Measurements from ENCODE around the gene FOXS1. TPM values are rescaled to one million over a fixed set of nuclear protein-coding genes. Genes with fewer than 3 reads are reported as not detected.
"Not testable (repeated sequence)": the region's sequence is repeated elsewhere in the genome, so short reads cannot be mapped to it uniquely, and the experiment has no call there.

FOXS1 gene
- total RNA-seq, 1 donor from 2014 or later, result 0.82 TPM

- FAIRE-seq, result no peak
- no peak for DNase-seq (ENCODE audit: low spot score in 2 of 2)
Measured at GRCh38 chr20:31840906-31841816, 4.2 kb downstream of the FOXS1 start.

DNA sequence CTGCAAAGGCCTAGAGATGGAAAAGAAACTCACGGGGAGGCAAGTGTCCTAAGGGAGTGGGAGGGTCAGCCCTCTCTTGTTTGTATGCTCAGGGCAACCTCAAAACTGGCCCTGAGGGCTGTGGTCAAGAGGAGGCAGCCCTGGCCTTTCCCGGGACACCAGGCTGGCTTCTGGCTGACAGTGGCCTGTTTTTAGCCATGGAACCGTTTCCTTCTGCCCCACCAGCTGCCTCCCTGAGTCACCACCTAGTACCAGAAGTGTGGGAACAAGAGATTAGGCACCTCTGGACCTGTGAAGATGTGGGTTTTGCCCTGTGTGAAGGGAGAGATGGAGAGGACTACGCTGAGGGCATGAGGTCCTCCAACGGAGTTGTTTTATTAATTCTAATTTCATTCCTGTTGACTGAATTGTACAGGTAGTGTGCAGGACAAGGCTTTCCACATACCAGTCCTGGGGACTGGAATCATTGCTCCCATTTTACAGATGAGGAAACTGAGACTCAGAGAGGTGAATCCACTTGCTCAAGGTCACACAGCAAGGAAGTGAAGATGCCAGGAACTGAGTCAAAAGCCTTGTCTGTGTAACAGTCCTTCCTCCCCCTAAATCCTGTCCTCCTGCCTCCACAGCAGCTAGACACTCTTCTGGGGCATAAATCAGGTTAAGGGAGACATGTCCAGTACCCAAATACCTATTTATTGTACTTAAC, 5.5 kb downstream of the FOXS1 start:
- DNase-seq (ENCODE audit: low spot score in 2 of 2) (no peak), FAIRE-seq (no peak)

- FAIRE-seq, result no peak
- DNase-seq (ENCODE audit: low spot score in 2 of 2), result no peak
Measured at GRCh38 chr20:31838646-31839292, 6.6 kb downstream of the FOXS1 start.

DNA sequence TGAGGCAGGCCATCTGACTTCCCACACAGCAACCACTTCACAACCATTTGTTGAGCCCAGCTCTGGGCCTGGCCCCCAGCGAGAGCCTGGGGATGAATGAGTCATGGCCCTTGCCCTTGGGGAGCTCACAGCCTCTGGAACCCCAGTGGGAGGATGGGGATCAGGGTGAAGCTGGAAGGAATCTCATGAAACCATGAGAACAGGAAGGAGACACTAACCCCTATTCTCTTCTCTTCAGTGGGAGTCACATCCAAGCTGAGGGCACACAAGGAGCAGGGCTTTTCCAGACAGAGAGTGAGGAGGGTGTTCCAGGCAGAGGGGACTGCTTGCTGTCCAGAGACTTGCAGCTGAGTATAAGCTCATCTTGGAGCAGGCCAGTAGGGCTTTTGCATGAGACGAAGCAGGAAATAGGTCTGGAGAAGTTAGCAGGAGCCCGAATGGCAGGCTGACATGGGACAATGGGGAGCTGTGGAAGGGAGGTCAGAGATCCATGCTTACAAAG, 7.5 kb downstream of the FOXS1 start:
- FAIRE-seq (no peak), DNase-seq (ENCODE audit: low spot score in 2 of 2) (no peak)

DNA sequence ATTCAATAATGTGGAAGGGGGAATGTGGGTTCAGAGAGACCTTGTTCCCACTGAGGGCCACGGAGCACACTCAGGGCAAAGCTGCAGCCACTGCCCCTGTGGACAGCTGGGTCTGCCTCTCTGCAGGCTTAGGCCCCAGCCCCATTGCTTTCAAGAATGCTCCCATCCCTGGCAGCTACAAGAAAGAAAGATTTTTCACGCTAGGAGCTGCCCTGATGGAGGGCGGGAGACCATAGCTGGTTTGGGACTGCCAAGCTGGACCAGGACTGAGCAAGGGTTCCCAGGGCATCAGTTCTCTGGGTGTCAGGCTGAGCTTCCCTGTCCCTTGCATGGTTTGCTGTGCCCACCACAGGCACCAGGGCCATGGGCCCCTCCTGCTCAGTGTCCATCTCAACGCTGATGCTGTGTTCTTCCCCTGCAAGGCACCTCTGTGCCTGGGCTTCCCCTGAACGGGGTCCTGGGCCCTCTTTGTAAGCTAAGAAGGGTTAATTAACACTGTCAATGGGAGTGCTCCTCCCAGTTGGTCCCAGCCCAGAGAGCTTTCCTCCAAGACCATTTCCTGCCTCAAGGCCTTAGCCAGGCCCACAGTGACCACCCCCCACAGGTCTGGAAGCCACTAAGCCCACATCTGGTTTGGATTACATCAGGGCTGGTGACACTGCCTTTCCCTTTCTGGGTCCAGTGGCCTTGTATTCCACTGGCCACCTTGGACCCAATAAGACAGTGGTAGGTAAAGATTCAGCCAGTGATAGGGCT, 8.4 kb downstream of the FOXS1 start:
- FAIRE-seq (no peak), DNase-seq (ENCODE audit: low spot score in 2 of 2) (no peak)

DNA sequence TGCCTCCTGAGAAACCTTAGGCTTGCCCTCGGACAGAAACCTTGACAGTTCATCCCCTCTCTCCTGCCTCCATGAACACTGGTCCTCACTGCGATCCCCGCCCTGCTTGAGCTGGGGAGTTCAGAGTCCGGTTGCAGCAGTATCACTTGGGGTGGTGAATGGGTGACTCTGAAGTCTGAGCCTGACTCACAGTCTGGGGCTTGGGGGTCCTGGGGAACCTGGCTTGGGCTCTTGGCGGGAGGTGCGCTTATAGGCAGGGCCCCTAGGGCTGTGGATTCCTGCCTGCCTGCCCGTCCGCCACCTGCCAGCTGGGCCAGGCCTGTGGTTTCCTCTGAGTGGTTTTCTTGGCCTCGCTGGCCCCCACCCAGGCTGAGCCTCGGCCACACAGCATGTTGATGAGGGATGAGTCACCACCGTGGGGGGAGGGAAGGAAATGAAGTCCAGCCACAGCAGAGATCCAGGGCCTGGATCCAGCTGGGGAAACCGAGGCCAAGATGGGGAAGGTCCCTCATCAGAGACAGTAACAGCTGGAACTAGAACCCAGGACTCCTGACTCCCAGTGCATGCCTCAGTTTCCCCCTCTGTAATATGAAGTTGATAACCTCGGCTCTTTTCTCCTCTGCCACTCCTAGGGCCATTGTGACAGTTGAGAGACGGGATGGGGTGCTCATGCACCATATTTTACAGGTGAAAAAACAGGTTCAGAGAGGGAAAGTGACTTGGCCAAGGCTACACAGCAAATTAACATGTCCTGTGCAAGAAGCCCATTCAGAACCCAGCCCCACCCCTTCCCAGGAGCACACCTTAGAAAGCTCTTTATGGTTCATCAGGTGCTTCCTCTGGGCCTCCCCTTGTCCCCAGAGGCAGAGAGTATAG, 9.2 kb downstream of the FOXS1 start:
- DNase-seq (ENCODE audit: low spot score in 2 of 2), result peak; percentile 55 to 83

DNA sequence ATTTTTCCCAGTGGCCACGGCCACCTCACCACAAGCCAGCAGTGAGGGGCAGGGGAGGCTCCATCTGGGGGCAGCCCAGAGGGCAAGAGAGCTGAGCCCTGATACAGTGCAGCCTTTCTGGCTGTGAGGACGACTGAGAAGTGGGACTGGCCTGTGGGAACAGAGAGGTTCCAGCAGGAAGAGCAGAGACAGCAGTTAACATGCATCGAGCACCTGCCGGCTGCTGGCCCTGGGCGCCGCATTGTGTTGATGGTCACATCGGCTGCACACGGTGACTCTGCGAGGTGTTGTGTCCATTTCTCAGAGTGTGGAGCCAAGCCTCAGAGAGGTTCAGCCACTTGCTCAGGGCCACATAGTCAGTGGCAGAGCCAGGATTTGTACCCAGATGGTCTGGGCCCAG, 9.8 kb downstream of the FOXS1 start:
- DNase-seq (ENCODE audit: low spot score in 2 of 2), result no peak
- FAIRE-seq, result no peak

More for the DNA sequence above, 9.2 kb downstream of the FOXS1 start:
- FAIRE-seq, result no peak

DNA sequence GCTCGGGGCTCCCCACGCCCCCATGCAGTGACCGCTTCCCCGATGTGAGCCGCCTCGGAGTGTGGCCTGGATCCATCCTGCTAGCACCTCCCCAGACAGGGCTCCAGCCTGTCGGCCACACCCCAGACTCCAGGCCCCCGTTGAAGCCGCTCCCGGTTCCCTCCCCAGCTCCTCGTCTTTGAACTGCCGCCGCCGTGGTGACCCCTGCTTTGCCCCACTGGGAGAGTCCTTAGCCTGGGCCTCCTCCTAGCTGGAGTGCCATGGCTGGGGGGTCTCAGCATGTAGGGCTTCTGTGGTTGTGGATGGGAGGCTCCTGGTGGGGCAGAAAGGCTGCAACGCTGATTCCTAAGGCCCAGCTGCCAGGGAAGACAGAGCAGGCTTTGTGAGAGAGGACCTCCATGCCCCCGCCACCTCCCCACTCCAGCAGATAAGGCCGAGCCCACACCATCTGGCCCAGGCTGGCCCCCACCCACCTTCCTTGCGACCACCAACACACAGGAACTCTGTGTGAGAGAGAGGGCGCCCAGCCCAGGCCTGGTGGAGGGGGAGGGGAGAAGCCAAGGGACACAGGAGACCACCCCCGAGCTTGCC, 11.4 kb downstream of the FOXS1 start:
- no peak for DNase-seq (ENCODE audit: low spot score in 2 of 2)
- FAIRE-seq, result no peak

DNA sequence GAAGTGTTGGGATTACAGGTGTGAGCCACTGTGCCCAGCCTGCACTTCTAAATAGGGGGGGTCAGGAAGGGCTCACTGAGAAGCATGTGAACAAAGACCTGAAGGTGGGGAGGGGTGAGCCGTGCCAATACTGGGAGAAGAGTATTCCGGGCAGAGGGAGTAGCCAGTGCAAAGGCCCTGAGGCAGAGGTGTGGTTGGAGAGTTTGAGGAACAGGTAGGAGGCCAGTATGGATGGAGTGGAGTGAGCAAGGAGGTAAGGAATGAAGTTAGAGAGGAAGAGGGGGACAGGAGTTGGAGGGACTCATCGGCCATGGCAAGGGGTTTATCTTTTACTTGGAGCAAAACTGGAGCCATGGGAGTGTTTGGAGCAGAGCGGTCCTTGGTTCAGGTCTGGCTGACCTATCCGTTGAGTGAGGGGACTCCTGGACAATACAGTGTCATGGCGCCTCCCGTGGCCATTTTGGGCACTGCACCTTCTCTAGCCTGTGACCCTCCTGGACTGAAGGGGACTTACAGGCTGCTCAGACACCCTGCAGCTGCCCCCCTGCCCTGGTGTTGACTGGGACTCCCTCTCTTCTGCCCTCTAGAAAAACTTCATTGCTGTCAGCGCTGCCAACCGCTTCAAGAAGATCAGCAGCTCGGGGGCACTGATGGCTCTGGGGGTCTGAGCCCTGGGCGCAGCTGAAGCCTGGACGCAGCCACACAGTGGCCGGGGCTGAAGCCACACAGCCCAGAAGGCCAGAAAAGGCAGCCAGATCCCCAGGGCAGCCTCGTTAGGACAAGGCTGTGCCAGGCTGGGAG, 12.1 kb downstream of the FOXS1 start:
- FAIRE-seq (no peak), DNase-seq (ENCODE audit: low spot score in 2 of 2) (peak in 1 of 2 donors; percentile 68)

GRCh38 chr20:31831771-31832306, 13.6 kb downstream of the FOXS1 start:
- no peak for DNase-seq (ENCODE audit: low spot score in 2 of 2)
- no peak for FAIRE-seq

DNA sequence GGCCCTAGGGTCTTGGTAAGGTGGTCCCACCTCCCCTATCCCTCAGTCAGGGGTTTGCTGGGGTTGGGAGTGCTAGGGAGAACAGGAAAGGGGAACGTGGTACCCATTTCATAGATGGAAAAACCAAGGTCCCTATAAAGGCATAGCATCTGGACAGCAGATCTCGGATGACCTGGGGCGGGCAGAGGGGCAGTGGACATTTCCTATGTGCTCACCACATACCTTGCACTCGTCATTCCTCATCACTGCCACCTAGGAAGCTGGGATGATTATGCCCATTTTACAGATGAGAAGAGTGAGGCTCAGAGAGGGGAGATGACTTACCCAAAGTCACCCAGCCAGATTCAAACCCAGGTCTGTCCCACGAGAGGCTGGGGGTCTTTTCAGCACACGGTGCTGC, 14.2 kb downstream of the FOXS1 start:
- FAIRE-seq (no peak), DNase-seq (ENCODE audit: low spot score in 2 of 2) (no peak)

- DNase-seq (ENCODE audit: low spot score in 2 of 2), result no peak
- no peak for FAIRE-seq
Measured at GRCh38 chr20:31830406-31830981, 14.9 kb downstream of the FOXS1 start.

DNA sequence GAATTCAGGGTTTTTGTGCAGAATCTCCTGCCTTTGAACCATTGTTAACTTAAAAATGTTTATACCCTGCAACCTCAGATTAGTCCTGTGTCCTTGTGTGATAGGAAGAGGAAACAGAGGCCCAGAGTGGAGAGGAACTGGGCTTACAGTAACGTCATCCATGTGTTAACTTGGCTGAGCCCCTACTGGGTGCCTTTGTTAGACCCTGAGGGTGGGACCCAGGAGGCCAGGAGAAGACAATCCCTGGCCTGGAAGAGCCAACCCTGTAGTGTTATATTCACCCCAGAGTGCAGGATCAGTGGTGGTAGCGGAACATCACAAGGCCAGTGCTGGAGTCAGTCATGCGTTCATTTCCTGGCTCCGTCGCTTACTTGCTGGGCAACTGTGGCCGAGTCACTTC, 15.7 kb downstream of the FOXS1 start:
- DNase-seq (ENCODE audit: low spot score in 2 of 2), result no peak

GRCh38 chr20:31828016-31828415, 17.4 kb downstream of the FOXS1 start:
- not testable (repeated sequence) for FAIRE-seq; DNase-seq (ENCODE audit: low spot score in 2 of 2)

More for the DNA sequence above, 15.7 kb downstream of the FOXS1 start:
- no peak for FAIRE-seq

GRCh38 chr20:31827059-31827458, 18.3 kb downstream of the FOXS1 start:
- DNase-seq (ENCODE audit: low spot score in 2 of 2) (no peak), FAIRE-seq (no peak)

DNA sequence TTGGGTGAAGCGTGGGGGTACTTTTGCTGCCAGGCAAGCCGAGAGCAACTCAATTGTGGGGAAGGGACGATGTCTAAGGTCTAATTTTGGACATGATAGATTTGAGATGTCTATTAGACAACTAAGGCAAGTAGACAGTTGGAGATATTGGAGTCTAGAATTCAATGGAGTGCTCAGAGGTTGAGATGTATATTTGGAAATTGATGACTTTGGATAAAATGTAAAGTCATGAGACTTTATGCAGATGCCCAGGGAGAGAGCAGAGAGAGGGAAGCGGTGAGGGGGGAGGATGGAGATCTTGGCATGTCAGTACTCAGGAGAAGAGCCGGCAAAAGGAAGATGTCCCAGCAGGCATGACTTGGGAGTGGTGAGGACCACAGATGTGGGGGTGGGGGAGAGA, 19.3 kb downstream of the FOXS1 start:
- DNase-seq (ENCODE audit: low spot score in 2 of 2), result no peak
- FAIRE-seq, result no peak

DNA sequence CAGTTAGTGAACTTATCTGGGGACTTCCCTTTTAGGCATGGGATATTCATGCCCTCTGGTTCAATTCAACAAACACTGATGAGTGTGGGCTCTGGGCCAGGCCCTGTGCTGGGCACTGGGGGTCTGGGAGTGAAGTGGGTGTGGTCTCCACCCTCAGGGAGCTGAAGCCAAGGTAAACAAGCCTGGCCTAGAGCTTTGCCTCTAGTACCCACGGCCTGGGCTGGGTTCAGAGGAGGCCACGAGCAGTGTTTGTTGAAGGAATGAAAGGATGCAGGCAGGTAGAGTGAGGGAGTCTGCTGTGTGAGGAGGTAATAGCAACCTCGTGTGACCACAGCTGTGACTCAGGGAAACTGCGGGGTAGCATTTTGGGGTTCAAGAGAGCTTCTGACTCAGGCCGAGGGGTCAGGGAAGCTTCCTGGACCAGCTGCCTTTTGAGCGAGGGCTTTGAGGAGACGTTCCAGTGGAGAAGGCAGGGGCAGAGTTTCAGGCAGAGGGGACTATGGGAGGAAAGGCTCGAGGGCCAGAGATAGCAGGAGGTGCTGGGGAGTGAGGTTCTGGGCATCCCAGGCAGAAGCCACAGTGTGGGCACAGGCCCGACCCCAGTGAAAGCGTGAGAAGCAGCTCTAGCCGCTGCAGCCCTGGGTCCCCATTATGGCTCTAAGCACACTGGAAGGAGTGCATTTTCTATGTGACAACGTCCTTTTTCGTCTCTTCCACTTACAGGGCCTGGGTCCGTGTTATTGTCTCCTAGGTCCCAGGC, 20.7 kb downstream of the FOXS1 start:
- no peak for FAIRE-seq
- no peak for DNase-seq (ENCODE audit: low spot score in 2 of 2)
